ENCODE measurements around the gene CTRL.
A peak's percentile ranks its signal among the peaks of the same experiment; 100 is the strongest.
"Not testable (repeated sequence)": the region's sequence is repeated elsewhere in the genome, so short reads cannot be mapped to it uniquely, and the experiment has no call there.

The CTRL gene

DNA sequence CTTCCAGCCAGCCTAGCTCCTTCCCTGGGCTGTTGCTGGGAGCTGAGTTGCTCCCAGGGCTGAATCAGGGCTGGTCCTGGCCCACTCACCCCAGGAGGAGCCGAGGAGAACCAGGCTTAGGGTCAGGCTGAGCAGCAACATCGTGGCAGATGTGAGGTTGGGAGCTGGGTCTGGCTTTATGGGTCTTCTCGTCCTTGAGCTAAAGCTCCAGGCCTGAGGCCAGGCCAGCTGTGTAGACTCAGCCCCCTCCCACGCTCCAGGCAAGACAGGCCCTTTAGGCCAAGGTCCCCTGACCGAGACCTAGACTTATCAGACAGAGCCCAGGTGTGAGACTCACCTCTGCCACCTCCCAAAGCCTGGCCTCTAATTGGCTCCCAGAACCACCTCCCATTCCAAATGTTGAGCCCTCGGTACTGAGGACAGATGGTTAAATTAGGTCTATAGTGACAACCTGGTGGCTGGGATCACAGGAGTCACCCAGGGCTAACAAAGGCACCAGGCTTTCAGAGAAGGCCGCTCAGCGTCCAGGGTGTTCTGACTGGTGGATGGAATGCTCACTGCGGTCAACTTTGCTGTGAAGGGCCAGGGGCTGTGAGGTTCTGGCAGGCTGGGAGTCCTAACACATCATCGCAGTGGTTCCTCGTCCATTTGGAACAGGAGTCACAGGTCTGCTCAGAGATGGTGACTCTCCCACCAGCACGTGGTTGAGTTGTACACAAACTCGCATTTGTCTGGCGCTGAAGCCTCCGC is at the start of gene CTRL:
Gene CTRL, minus strand, starts transcription at position 151 of the 750 bp plus-strand sequence. Its CDS starts 10 bp downstream, at position 141.
- TF ChIP-seq, protein P1, sequence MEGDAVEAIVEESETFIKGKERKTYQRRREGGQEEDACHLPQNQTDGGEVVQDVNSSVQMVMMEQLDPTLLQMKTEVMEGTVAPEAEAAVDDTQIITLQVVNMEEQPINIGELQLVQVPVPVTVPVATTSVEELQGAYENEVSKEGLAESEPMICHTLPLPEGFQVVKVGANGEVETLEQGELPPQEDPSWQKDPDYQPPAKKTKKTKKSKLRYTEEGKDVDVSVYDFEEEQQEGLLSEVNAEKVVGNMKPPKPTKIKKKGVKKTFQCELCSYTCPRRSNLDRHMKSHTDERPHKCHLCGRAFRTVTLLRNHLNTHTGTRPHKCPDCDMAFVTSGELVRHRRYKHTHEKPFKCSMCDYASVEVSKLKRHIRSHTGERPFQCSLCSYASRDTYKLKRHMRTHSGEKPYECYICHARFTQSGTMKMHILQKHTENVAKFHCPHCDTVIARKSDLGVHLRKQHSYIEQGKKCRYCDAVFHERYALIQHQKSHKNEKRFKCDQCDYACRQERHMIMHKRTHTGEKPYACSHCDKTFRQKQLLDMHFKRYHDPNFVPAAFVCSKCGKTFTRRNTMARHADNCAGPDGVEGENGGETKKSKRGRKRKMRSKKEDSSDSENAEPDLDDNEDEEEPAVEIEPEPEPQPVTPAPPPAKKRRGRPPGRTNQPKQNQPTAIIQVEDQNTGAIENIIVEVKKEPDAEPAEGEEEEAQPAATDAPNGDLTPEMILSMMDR (conservative IDR thresholded peaks at IDR 0.05; ENCODE audit: low read depth, low read length): peak; percentile 40
- no peak within 1 kb of the TSS for H3K4me3 ChIP-seq (ENCODE audit: low read depth, low read length)
- no peak for DNase-seq (ENCODE audit: low read depth)

DNA sequence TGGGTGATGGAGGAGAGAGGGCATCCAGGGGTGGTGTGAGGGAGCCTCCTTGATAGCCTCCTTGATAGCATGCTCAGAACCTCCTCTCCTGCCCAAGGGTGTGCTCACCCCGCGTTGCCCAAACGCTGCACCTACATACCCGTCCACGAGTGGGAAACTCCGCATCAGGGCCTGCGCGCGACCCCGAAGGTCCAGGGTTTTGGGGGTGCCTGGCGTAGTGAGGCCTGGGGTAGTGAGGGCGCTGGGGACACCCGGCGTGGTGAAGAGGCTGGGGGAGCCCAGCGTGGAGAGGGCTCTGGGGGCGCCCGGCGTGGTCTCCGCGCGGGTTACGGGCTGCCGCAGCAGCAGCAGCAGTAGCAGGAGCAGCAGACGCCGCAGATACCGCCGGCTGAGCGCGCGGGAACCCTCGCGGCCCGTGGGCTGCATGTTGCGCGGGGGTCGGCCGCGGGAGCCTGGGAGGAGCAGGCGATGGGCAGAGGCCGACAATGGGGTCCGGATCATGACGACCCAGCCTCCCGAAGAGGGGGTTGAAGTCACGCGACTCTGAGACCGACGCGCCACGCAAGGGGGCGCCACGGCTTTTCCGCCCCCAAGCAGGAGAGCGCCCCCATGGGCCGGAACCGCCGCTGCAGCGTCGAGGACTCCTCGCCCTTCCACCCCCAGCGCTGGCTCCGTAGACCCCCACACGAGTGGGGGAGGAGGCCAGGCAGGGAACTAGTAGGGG is 48.5 kb upstream of the CTRL start, which contains the start of gene DPEP3:
Gene DPEP3, minus strand, starts transcription at position 545 of the 724 bp plus-strand sequence. Its CDS starts 119 bp downstream, at position 426.
- no peak within 1 kb of the TSS for H3K4me3 ChIP-seq (ENCODE audit: low read depth, low read length)
- TF ChIP-seq, protein P1 (conservative IDR thresholded peaks at IDR 0.05; ENCODE audit: low read depth, low read length): peak; percentile 46
- no peak for DNase-seq (ENCODE audit: low read depth)

DNA sequence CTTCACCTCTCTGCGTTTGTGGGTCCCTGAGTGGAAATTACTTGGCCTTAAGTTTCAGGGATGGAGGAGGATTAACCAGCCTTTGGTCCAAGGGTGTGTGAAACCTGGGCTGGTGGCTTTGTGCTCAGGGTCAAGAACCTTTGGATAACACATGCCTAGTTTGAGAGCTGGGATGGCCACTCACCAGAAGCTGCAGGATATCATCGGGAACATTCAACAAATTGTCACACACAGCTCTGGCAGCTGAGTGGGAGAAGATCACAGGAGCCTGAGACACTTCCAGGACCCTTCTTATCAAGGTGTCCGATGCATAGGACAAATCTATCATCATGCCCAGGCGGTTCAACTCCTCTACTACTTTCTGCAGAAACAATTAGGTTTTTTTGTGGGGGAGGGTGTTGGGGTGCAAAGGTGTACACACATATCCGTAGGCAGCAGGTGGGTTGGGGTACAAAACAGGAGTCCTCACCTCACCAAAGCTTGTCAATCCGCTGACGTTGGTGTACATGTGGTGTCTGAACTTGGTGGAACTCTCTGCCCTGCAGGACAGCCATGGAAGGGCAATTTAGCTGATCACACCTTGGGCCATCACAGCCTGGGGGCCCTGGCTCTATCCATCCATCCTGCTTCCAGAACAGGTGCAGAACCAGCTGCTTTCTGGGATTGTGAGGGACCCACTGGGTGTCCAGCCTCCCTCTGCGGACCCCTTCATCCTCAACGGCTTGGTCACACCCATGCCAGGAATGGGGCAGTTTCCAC is 46.0 kb upstream of the CTRL start:
- H3K4me3 ChIP-seq (ENCODE audit: low read depth, low read length): no peak overlapping the region
- TF ChIP-seq, protein P1 (conservative IDR thresholded peaks at IDR 0.05; ENCODE audit: low read depth, low read length): no peak
- DNase-seq (ENCODE audit: low read depth): no peak

DNA sequence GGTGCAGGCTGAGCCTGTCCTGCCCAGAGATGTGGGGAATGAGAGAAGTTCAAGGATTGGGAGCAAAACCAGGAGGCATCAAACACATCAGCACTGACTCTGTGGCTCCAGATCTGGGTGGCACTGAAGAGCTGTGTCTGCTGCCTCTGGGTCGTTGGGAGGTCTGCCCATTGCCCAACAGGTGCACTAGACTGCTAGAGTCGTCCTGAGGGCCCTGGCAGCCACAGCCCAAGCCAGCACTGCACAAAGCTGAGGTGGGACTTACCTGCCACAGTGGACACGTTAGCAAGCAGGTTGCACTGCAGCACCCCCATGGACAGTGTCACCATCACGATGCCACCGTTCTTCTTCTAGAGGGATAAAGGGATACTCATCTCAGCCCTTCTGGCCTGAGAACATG is 45.3 kb upstream of the CTRL start:
- DNase-seq (ENCODE audit: low read depth): no peak
- TF ChIP-seq, protein P1 (conservative IDR thresholded peaks at IDR 0.05; ENCODE audit: low read depth, low read length): no peak
- no peak overlapping the region for H3K4me3 ChIP-seq (ENCODE audit: low read depth, low read length)

DNA sequence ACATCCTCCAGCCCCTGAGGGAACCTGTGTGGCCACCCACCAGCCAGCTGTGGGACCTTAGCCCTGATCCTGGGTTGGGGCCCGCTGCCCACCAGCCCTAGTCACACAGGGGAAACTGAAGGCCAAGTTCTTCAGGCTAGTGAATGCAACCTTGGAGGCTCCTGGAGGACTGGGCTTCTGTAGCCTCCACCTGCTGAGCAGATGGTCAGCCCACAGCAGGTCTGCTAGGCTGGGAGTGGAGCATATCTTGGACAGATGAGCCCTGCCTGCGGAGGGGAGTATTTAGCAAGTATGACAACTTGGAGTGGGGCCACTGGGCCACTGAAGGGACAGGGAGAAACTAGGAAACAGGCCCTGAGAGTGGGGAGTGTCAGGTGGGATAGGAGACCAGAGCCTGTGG is 44.5 kb upstream of the CTRL start:
- DNase-seq (ENCODE audit: low read depth): no peak
- no peak overlapping the region for H3K4me3 ChIP-seq (ENCODE audit: low read depth, low read length)
- TF ChIP-seq, protein P1 (conservative IDR thresholded peaks at IDR 0.05; ENCODE audit: low read depth, low read length): no peak

DNA sequence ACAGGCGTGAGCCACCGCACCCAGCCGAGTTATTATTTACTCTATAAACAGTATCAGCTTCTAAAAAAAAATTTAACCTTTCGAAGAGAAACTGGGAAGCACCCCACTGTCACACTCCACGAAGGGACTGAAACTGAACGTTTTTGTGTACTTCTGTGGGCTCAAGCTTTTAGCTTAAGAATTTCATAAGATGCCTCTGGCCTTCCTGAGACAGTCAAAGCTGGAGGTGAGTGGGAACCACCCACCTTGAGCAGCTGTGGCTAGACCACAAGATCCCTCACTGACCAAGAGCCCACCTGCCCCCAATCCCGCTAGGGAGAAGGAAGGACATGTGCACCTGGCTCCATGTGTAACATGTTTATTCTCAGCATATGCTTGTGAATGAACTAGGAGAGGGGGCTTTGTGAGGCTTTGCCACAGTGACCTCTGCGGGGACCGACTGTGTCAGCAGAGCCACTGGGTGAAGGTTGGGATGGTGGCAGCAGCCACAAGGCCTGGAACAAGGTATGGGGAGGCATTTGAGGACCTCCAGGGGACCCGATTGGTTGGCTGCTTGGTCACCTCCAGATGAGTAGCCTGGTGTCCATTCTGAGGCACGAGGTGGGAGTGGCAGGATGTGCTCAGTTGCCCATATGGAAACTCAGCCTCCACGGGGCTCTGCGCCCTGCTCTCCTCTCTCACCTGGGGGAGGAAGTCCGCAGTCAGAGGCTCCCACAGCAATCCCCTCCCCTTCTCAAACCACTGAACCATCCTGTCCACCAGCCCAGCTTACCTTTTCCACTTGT is 43.9 kb upstream of the CTRL start:
- TF ChIP-seq, protein P1 (conservative IDR thresholded peaks at IDR 0.05; ENCODE audit: low read depth, low read length): no peak
- H3K4me3 ChIP-seq (ENCODE audit: low read depth, low read length): no peak overlapping the region
- no peak for DNase-seq (ENCODE audit: low read depth)

DNA sequence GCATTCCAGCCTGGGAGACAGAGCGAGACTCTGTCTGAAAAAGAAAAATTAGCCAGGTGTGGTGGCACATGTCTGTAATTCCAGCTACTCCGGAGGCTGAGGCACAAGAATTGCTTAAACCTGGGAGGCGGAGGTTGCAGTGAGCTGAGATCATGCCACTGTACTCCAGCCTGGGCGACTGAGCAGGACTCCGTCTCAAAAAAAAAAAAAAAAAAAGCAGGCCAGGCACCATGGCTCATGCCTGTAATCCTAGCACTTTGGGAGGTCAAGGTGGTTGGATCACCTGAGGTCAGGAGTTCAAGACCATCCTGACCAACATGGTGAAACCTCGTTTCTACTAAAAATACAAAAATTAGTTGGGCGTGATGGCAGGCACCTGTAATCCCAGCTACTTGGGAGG is 40.6 kb upstream of the CTRL start:
- not testable (repeated sequence) for DNase-seq (ENCODE audit: low read depth); H3K4me3 ChIP-seq (ENCODE audit: low read depth, low read length)
